IMR-90 (cell line): ENCODE results near the gene OR10Z1. TPM values are rescaled to one million over a fixed set of nuclear protein-coding genes. Genes with fewer than 3 reads are reported as not detected.

Experiments used
- ATAC-seq: fragments of 200-7000 bp; cut with Tn5 transposase; 2 replicates; pipeline ENCODE4 v1.9.1; 2020; ENCODE audit warnings: low read depth, mild to moderate bottlenecking, moderate library complexity
- BruUV-seq: library from RNA; stranded (reverse); fragments of 400-500 nt; replicated peaks from 2 replicates; lab custom pipeline; 2021; lab: Mats Ljungman, UMichigan
- CTCF ChIA-PET: fragments of 300-600 bp; formaldehyde crosslinking; extraction: SDS; loops from one replicate; lab custom pipeline; 2021; ENCODE audit warnings: antibody characterized with exemption; lab: Yijun Ruan, JAX
- POLR2A ChIA-PET: fragments of 300-600 bp; sonication (Branson Sonifier 250); formaldehyde crosslinking; loops from one replicate; lab custom pipeline; 2022; ENCODE audit warnings: antibody characterized with exemption; ENCODE audit not compliant: unreplicated experiment; lab: Charles Lee
- DNase-seq: peaks from one replicate; pipeline ENCODE4 v3.0.0; 2013
- H2AFZ ChIP-seq: replicated peaks from 2 replicates; pipeline ENCODE3; 2013; ENCODE audit warnings: low read length, mild to moderate bottlenecking; ENCODE audit not compliant: poor library complexity
- H2AK5ac ChIP-seq: 2 replicates; pipeline ENCODE4 v1.6.1; 2013; ENCODE audit warnings: low read depth, low read length, inconsistent platforms
- H2AK9ac ChIP-seq: replicated peaks from 2 replicates; pipeline ENCODE3; 2013; ENCODE audit warnings: mild to moderate bottlenecking, low read depth, low read length, moderate library complexity; ENCODE audit not compliant: poor library complexity
- H2BK120ac ChIP-seq: 2 replicates; pipeline ENCODE4 v1.6.1; 2013; ENCODE audit warnings: low read depth, low read length, inconsistent platforms
- H2BK15ac ChIP-seq: 3 replicates; pipeline ENCODE4 v1.6.1; 2013; ENCODE audit warnings: low read depth, low read length, inconsistent platforms
- H2BK20ac ChIP-seq: 2 replicates; pipeline ENCODE4 v1.6.1; 2013; ENCODE audit warnings: low read depth, mild to moderate bottlenecking, inconsistent platforms, low read length, moderate library complexity
- H2BK5ac ChIP-seq: 2 replicates; pipeline ENCODE4 v1.6.1; 2013; ENCODE audit warnings: mild to moderate bottlenecking, low read depth, low read length, inconsistent platforms; ENCODE audit not compliant: poor library complexity, severe bottlenecking
- H3K14ac ChIP-seq: replicated peaks from 2 replicates; pipeline ENCODE4 v1.6.1; 2013; ENCODE audit warnings: low read depth, low read length, inconsistent platforms
- H3K18ac ChIP-seq: 2 replicates; pipeline ENCODE4 v1.6.1; 2013; ENCODE audit warnings: low read depth, low read length, control low read depth
- H3K23ac ChIP-seq: 2 replicates; pipeline ENCODE4 v1.6.1; 2013; ENCODE audit warnings: low read depth, low read length, inconsistent platforms
- H3K27ac ChIP-seq: 2 replicates; pipeline ENCODE4 v1.5.1; 2013; ENCODE audit warnings: mild to moderate bottlenecking, control low read depth, low read length; ENCODE audit not compliant: insufficient read depth
- H3K27me3 ChIP-seq: 2 replicates; pipeline ENCODE4 v1.6.1; 2013; ENCODE audit warnings: low read length; ENCODE audit not compliant: control insufficient read depth, insufficient read depth
- H3K36me3 ChIP-seq: 2 replicates; pipeline ENCODE4 v1.6.1; 2013; ENCODE audit warnings: low read length, mixed read lengths; ENCODE audit not compliant: control insufficient read depth, insufficient read depth
- H3K4ac ChIP-seq: 2 replicates; pipeline ENCODE4 v1.6.1; 2013; ENCODE audit warnings: low read depth, low read length, inconsistent platforms
- H3K4me1 ChIP-seq: 2 replicates; pipeline ENCODE4 v1.6.1; 2013; ENCODE audit warnings: low read length, mixed read lengths; ENCODE audit not compliant: control insufficient read depth, insufficient read depth
- H3K4me2 ChIP-seq: 2 replicates; pipeline ENCODE4 v1.6.1; 2013; ENCODE audit warnings: low read depth, mild to moderate bottlenecking, control low read depth, low read length, moderate library complexity
- H3K4me3 ChIP-seq: 2 replicates; pipeline ENCODE4 v1.5.1; 2013; ENCODE audit warnings: low read depth, mild to moderate bottlenecking, control low read depth, low read length, moderate library complexity; ENCODE audit not compliant: insufficient read depth
- H3K56ac ChIP-seq: 2 replicates; pipeline ENCODE4 v1.6.1; 2013; ENCODE audit warnings: low read length, inconsistent platforms; ENCODE audit not compliant: insufficient read depth; ENCODE audit errors: extremely low read depth
- H3K79me1 ChIP-seq, 2 experiments: 2 replicates each; pipeline ENCODE4 v1.6.1; 2013; ENCODE audit warnings: low read length in 2 of 2, inconsistent platforms in 1 of 2, low read depth in 1 of 2
- H3K9ac ChIP-seq: 2 replicates; pipeline ENCODE4 v1.6.1; 2013; ENCODE audit warnings: low read depth, low read length, control low read depth
- H3K9me1 ChIP-seq: 2 replicates; pipeline ENCODE4 v1.6.1; 2013; ENCODE audit warnings: low read length, inconsistent platforms; ENCODE audit not compliant: insufficient read depth
- H3K9me3 ChIP-seq: 2 replicates; pipeline ENCODE4 v1.6.1; 2013; ENCODE audit warnings: low read length; ENCODE audit not compliant: control insufficient read depth, insufficient read depth
- H4K20me1 ChIP-seq: 2 replicates; pipeline ENCODE4 v1.6.1; 2013; ENCODE audit warnings: low read length, inconsistent platforms; ENCODE audit not compliant: insufficient read depth
- H4K5ac ChIP-seq: 2 replicates; pipeline ENCODE4 v1.6.1; 2013; ENCODE audit warnings: mild to moderate bottlenecking, low read depth, low read length, control low read depth
- H4K8ac ChIP-seq, 2 experiments: 2 replicates each; pipeline ENCODE4 v1.6.1; 2013; ENCODE audit warnings: low read depth in 2 of 2, low read length in 2 of 2, control low read depth in 1 of 2, inconsistent platforms in 1 of 2
- H4K91ac ChIP-seq: 2 replicates; pipeline ENCODE4 v1.6.1; 2013; ENCODE audit warnings: low read depth, low read length, inconsistent platforms; ENCODE audit not compliant: insufficient read depth
- BHLHE40 ChIP-seq: fragments of 150-350 bp; IDR thresholded peaks from 2 replicates; pipeline ENCODE4 v1.6.1; 2016; ENCODE audit warnings: mild to moderate bottlenecking, low read depth, low read length
- CEBPB ChIP-seq: IDR thresholded peaks from 2 replicates; pipeline ENCODE4 v1.6.1; 2012; ENCODE audit warnings: low read depth, low read length, improper control_type of control experiment
- CHD1 ChIP-seq: IDR thresholded peaks from 2 replicates; pipeline ENCODE4 v1.6.1; 2012; ENCODE audit warnings: low read depth, low read length, improper control_type of control experiment
- ELK1 ChIP-seq: fragments of 150-350 bp; IDR thresholded peaks from 2 replicates; pipeline ENCODE4 v1.6.1; 2016; ENCODE audit warnings: low read depth, mild to moderate bottlenecking, low read length, moderate library complexity, borderline replicate concordance
- FOS ChIP-seq: fragments of 150-350 bp; IDR thresholded peaks from 2 replicates; pipeline ENCODE4 v1.6.1; 2016; ENCODE audit warnings: low read depth, low read length
- MAFK ChIP-seq: IDR thresholded peaks from 2 replicates; pipeline ENCODE4 v1.6.1; 2012; ENCODE audit warnings: low read depth, low read length, improper control_type of control experiment
- MAZ ChIP-seq: IDR thresholded peaks from 2 replicates; pipeline ENCODE4 v1.6.1; 2012; ENCODE audit warnings: low read depth, mild to moderate bottlenecking, low read length, improper control_type of control experiment, moderate library complexity, borderline replicate concordance
- MXI1 ChIP-seq: IDR thresholded peaks from 2 replicates; pipeline ENCODE4 v1.6.1; 2012; ENCODE audit warnings: low read depth, mild to moderate bottlenecking, low read length, moderate library complexity, borderline replicate concordance
- NFE2L2 ChIP-seq: fragments of 150-350 bp; IDR thresholded peaks from 2 replicates; pipeline ENCODE4 v1.6.1; 2016; ENCODE audit warnings: low read depth, mild to moderate bottlenecking, low read length
- POLR2A ChIP-seq: IDR thresholded peaks from 2 replicates; pipeline ENCODE4 v1.6.1; 2012; ENCODE audit warnings: mild to moderate bottlenecking, low read depth, low read length
- RAD21 ChIP-seq: IDR thresholded peaks from 2 replicates; pipeline ENCODE4 v1.6.1; 2012; ENCODE audit warnings: low read length, improper control_type of control experiment
- RCOR1 ChIP-seq: IDR thresholded peaks from 2 replicates; pipeline ENCODE4 v1.6.1; 2012; ENCODE audit warnings: mild to moderate bottlenecking, low read length, improper control_type of control experiment; ENCODE audit not compliant: insufficient replicate concordance
- RFX5 ChIP-seq: IDR thresholded peaks from 2 replicates; pipeline ENCODE4 v1.8.0; 2012; ENCODE audit warnings: low read depth, mild to moderate bottlenecking, low read length, moderate library complexity
- SMC3 ChIP-seq: fragments of 150-350 bp; IDR thresholded peaks from 2 replicates; pipeline ENCODE4 v1.6.1; 2016; ENCODE audit warnings: low read depth, mild to moderate bottlenecking, antibody characterized with exemption, low read length, moderate library complexity
- USF2 ChIP-seq: fragments of 150-350 bp; IDR thresholded peaks from 2 replicates; pipeline ENCODE4 v1.6.1; 2017; ENCODE audit warnings: mild to moderate bottlenecking, antibody characterized with exemption, low read length, low read depth
- WGBS, 2 experiments: methylation state at CpG; one replicate each; pipeline versions ENCODE4 v1.1.5 to v1.1.7; 2013; ENCODE audit warnings: missing lambda C conversion rate in 2 of 2; ENCODE audit not compliant: insufficient read length in 1 of 2; ENCODE audit errors: extremely low coverage in 2 of 2; 5-methylcytosine and 5-hydroxymethylcytosine counted together
- dilution Hi-C: fragments of 300-500 bp; cut with HindIII; formaldehyde crosslinking; loops from one replicate; pipeline ENCODE4 v1.14.3; 2018; ENCODE audit warnings: low sequenced_read_pairs; ENCODE audit not compliant: unreplicated experiment
- in situ Hi-C: fragments of 300-500 bp; cut with MboI; formaldehyde crosslinking; loops from 3 replicates; pipeline ENCODE4 v1.14.3; 2019; ENCODE audit warnings: low sequenced_read_pairs, inconsistent platforms, mixed read lengths
- intact Hi-C: fragments of 100-400 bp; cut with micrococcal nuclease; formaldehyde crosslinking; loops from 2 replicates; pipeline ENCODE4 v1.10.0; 2022
- polyA plus RNA-seq, 3 experiments: library from polyadenylated mRNA; depleted of rRNA; stranded (reverse); fragments of >200 nt; gene quantifications; 2 replicates each; pipeline ENCODE4 v1.2.3, GENCODE V29; 2012; ENCODE audit warnings: low replicate concordance in 1 of 3
- total RNA-seq: library from RNA; depleted of rRNA; stranded (reverse); fragments of >200 nt; gene quantifications from 2 replicates; pipeline ENCODE4 v1.2.3, GENCODE V29; 2012
- TF ChIP-seq, protein P1 (sequence below): conservative IDR thresholded peaks from 2 replicates; pipeline ENCODE4 v1.5.1; 2012; ENCODE audit warnings: mild to moderate bottlenecking, low read depth, low read length, improper control_type of control experiment

The OR10Z1 gene
- total and polyA plus RNA-seq, 2 of the 4 experiments (the other 2 are of a cell fraction) = not detected

DNA sequence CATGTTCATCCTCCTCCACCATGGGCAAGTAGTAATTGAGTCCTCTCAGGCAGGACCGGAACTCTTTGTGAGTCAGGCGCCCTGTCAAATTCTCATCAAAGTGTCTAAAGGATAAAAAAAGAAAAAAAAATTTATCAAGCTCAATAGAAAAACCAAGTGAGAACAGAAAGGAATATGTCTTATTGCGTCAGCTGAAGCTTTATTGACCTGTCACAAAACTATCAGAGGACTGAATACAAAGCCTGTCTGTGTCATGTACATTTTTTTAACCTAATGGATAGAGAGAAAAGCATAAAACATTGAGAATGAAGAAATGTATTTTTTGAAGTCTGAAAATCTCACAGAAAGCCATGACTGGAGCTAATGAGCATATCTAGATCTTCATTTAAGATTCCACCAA is 8.7 kb downstream of the OR10Z1 start:
- Histone ChIP-seq H3K4me2 (no peak overlapping the region), H4K91ac (no peak overlapping the region), H2AK9ac (no peak overlapping the region), H2BK120ac (no peak overlapping the region), H3K36me3 (no peaks in the 10 kb centered on the region), H3K23ac (no peak overlapping the region), H3K79me1 (no peaks in the 10 kb centered on the region), H3K4me3 (no peak overlapping the region), H3K9me3 (no peaks in the 10 kb centered on the region), H3K27me3 (no peaks in the 10 kb centered on the region), H4K8ac (no peak overlapping the region), H3K27ac (no peak overlapping the region), H3K4ac (no peak overlapping the region), H3K9me1 (no peaks in the 10 kb centered on the region), H2BK5ac (no peak overlapping the region), H2AFZ (no peak overlapping the region), H3K4me1 (no peaks in the 10 kb centered on the region), H3K18ac (no peak overlapping the region), H3K56ac (no peak overlapping the region), H4K5ac (no peak overlapping the region), H2AK5ac (no peak overlapping the region), H3K9ac (no peak overlapping the region), H2BK15ac (no peak overlapping the region), H3K14ac (no peak overlapping the region), H2BK20ac (no peak overlapping the region), H4K20me1 (no peaks in the 10 kb centered on the region)
- WGBS, 2 experiments = no CpG with 5 or more reads among the region's 3 CpGs
- no TSS peak for BruUV-seq
- ATAC-seq (no peak), DNase-seq (no peak)
- POLR2A ChIA-PET = no interaction called here
- dilution Hi-C loops (no loop called here), intact Hi-C loops (no loop called here), in situ Hi-C loops (no loop called here)
- CTCF ChIA-PET = no interaction called here
- TF ChIP-seq RFX5 (no peak), POLR2A (no peak), MAZ (no peak), BHLHE40 (no peak), SMC3 (no peak), FOS (no peak), RCOR1 (no peak), MAFK (no peak), CEBPB (no peak), RAD21 (no peak), MXI1 (no peak), USF2 (no peak), NFE2L2 (no peak), CHD1 (no peak), ELK1 (no peak)
- TF ChIP-seq, protein P1, sequence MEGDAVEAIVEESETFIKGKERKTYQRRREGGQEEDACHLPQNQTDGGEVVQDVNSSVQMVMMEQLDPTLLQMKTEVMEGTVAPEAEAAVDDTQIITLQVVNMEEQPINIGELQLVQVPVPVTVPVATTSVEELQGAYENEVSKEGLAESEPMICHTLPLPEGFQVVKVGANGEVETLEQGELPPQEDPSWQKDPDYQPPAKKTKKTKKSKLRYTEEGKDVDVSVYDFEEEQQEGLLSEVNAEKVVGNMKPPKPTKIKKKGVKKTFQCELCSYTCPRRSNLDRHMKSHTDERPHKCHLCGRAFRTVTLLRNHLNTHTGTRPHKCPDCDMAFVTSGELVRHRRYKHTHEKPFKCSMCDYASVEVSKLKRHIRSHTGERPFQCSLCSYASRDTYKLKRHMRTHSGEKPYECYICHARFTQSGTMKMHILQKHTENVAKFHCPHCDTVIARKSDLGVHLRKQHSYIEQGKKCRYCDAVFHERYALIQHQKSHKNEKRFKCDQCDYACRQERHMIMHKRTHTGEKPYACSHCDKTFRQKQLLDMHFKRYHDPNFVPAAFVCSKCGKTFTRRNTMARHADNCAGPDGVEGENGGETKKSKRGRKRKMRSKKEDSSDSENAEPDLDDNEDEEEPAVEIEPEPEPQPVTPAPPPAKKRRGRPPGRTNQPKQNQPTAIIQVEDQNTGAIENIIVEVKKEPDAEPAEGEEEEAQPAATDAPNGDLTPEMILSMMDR = no peak
